Activated T-cell treated with anti-CD3 and anti-CD28 coated beads, Interleukin-2, amount 50 U/mL, for 1 hour (primary cell): ENCODE results near the gene ADRB1.

ENCODE experiments used
- DNase-seq: peaks from one replicate; pipeline ENCODE4 v3.0.0-alpha.2; 2020

ADRB1 gene

GRCh38 chr10:114058297-114058696 is 14.6 kb downstream of the ADRB1 start:
- DNase-seq = no peak

GRCh38 chr10:114059561-114059960 is 15.9 kb downstream of the ADRB1 start:
- no peak for DNase-seq

GRCh38 chr10:114060456-114060855 is 16.8 kb downstream of the ADRB1 start:
- DNase-seq = no peak

- DNase-seq = no peak
Measured at GRCh38 chr10:114061148-114061547, 17.5 kb downstream of the ADRB1 start.

GRCh38 chr10:114061789-114062188 is 18.1 kb downstream of the ADRB1 start:
- DNase-seq = no peak

- DNase-seq = no peak
Measured at GRCh38 chr10:114064151-114065048, 20.7 kb downstream of the ADRB1 start.

GRCh38 chr10:114065049-114065435 is 21.4 kb downstream of the ADRB1 start:
- DNase-seq = no peak

GRCh38 chr10:114068054-114068707 is 24.5 kb downstream of the ADRB1 start:
- no peak for DNase-seq

- no peak for DNase-seq
Measured at GRCh38 chr10:114070710-114071109, 27.0 kb downstream of the ADRB1 start.

GRCh38 chr10:114071178-114071577 is 27.5 kb downstream of the ADRB1 start:
- DNase-seq = no peak

GRCh38 chr10:114073395-114074186 is 29.9 kb downstream of the ADRB1 start:
- no peak for DNase-seq

GRCh38 chr10:114075093-114075492 is 31.4 kb downstream of the ADRB1 start:
- DNase-seq = no peak

GRCh38 chr10:114077347-114077746 is 33.7 kb downstream of the ADRB1 start:
- no peak for DNase-seq

- DNase-seq = no peak
Measured at GRCh38 chr10:114077815-114078219, 34.2 kb downstream of the ADRB1 start.

- DNase-seq = no peak
Measured at GRCh38 chr10:114078346-114078745, 34.7 kb downstream of the ADRB1 start.

- no peak for DNase-seq
Measured at GRCh38 chr10:114079421-114079820, 35.8 kb downstream of the ADRB1 start.

- no peak for DNase-seq
Measured at GRCh38 chr10:114081911-114082583, 38.4 kb downstream of the ADRB1 start.

GRCh38 chr10:114083040-114083439 is 39.4 kb downstream of the ADRB1 start:
- DNase-seq = no peak

- no peak for DNase-seq
Measured at GRCh38 chr10:114084215-114084614, 40.5 kb downstream of the ADRB1 start.

GRCh38 chr10:114087255-114087654 is 43.6 kb downstream of the ADRB1 start:
- DNase-seq = no peak

- no peak for DNase-seq
Measured at GRCh38 chr10:114087655-114088054, 44.0 kb downstream of the ADRB1 start.

- no peak for DNase-seq
Measured at GRCh38 chr10:114094795-114095194, 51.1 kb downstream of the ADRB1 start.
